Measurements from ENCODE around the gene SIN3A. TPM values are rescaled to one million over a fixed set of nuclear protein-coding genes. Genes with fewer than 3 reads are reported as not detected.

Gene SIN3A
- total RNA-seq, 1 donor from 2014 or later: 16.5 TPM

DNA sequence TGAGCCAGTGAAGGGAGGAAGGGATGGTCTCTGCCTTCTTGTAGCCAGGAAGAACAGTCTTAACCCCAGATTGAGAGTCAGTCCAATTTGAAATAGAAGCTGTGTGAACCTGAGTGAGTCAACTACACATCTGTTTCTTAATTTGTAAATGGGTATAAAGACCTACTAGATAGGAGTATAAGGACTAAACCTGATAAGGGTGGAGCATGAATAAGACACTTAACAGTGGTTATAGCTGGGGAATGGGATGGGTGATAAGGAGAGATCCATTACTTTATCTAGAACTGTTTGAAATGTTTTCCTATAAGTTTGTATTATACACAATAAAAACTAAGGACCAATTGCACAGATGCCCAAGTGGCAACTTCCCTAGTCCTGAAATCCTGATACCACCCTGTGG is 84.5 kb downstream of the SIN3A start:
- TF ChIP-seq, protein P1, sequence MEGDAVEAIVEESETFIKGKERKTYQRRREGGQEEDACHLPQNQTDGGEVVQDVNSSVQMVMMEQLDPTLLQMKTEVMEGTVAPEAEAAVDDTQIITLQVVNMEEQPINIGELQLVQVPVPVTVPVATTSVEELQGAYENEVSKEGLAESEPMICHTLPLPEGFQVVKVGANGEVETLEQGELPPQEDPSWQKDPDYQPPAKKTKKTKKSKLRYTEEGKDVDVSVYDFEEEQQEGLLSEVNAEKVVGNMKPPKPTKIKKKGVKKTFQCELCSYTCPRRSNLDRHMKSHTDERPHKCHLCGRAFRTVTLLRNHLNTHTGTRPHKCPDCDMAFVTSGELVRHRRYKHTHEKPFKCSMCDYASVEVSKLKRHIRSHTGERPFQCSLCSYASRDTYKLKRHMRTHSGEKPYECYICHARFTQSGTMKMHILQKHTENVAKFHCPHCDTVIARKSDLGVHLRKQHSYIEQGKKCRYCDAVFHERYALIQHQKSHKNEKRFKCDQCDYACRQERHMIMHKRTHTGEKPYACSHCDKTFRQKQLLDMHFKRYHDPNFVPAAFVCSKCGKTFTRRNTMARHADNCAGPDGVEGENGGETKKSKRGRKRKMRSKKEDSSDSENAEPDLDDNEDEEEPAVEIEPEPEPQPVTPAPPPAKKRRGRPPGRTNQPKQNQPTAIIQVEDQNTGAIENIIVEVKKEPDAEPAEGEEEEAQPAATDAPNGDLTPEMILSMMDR (IDR thresholded peaks at IDR 0.05; ENCODE audit: insufficient read depth, low read length, poor library complexity, severe bottlenecking): no peak
- H3K36me3 ChIP-seq (ENCODE audit: control insufficient read depth, insufficient read depth, low read length): peaks cover 3% of the 10 kb centered on the region
- H3K27me3 ChIP-seq (ENCODE audit: control insufficient read depth, insufficient read depth, low read length): no peaks in the 10 kb centered on the region
- no peak overlapping the region for H3K4me3 ChIP-seq (ENCODE audit: low read depth, low read length)
- no peak for DNase-seq (ENCODE audit: low read depth)

DNA sequence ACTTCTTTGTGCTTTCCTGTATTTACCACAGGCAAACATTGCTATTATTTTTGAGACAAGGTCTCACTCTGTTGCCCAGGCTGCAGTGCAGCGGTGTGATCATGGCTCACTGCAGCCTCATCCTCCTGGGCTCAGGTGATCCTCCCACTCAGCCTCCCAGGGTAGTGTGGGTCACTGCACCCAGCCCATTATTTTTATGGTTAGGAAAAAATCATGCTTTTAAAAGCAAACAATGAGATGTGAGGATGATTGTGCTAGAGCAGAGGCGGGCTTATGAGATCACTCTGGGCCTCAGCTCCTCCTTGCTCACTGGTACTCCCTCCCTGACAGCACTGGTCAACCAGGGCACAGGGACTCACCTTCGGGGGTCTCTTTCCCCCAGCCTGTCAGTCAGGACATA is 85.3 kb downstream of the SIN3A start:
- Histone ChIP-seq H3K36me3 (ENCODE audit: control insufficient read depth, insufficient read depth, low read length) (peaks cover 1% of the 10 kb centered on the region), H3K27me3 (ENCODE audit: control insufficient read depth, insufficient read depth, low read length) (no peaks in the 10 kb centered on the region), H3K4me3 (ENCODE audit: low read depth, low read length) (no peak overlapping the region)
- TF ChIP-seq, protein P1 (IDR thresholded peaks at IDR 0.05; ENCODE audit: insufficient read depth, low read length, poor library complexity, severe bottlenecking): no peak
- DNase-seq (ENCODE audit: low read depth): no peak

DNA sequence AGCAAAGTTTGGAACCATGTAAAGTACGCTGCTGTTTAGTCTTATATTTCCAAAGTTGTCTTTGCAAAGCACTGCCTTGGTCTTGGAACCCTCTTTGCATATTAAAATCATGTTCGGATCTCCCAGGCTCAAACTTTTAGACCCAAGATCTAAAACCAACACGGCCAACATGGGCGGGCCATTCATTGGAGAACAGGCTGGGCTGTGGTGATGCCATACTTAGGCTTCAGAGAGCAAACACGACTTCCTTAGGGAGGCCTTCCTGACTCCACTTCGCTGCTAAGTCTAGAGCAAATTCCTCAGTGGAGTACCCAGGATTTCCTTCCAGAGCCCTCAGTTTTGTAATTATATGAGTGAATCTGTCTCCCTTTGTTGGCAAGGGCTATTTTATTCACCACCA is 86.6 kb downstream of the SIN3A start:
- TF ChIP-seq, protein P1 (IDR thresholded peaks at IDR 0.05; ENCODE audit: insufficient read depth, low read length, poor library complexity, severe bottlenecking): no peak
- DNase-seq (ENCODE audit: low read depth): no peak
- Histone ChIP-seq H3K27me3 (ENCODE audit: control insufficient read depth, insufficient read depth, low read length) (no peaks in the 10 kb centered on the region), H3K36me3 (ENCODE audit: control insufficient read depth, insufficient read depth, low read length) (peaks cover 1% of the 10 kb centered on the region), H3K4me3 (ENCODE audit: low read depth, low read length) (no peak overlapping the region)

DNA sequence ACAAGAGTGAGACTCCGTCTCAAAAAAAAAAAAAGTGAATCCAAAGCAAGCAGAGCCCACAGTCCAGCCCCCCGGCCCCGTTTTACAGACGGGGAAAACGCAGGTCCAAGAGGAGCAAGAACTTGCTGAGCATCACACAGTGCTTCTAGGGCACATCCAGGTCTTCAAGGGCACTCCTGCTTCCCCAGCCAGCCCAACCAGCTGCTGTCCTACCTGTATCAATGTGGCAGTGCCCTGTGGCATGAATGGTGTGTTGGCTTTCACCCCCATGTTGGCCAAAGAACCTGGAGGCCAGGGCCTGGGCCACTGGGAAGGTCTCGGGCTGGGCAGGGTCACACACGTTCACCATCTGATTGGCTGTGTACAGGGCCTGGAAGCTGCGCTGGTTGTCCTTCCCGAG is 87.7 kb downstream of the SIN3A start:
- no peak overlapping the region for H3K4me3 ChIP-seq (ENCODE audit: low read depth, low read length)
- no peaks in the 10 kb centered on the region for H3K27me3 ChIP-seq (ENCODE audit: control insufficient read depth, insufficient read depth, low read length)
- H3K36me3 ChIP-seq (ENCODE audit: control insufficient read depth, insufficient read depth, low read length): peaks cover 4% of the 10 kb centered on the region
- TF ChIP-seq, protein P1 (IDR thresholded peaks at IDR 0.05; ENCODE audit: insufficient read depth, low read length, poor library complexity, severe bottlenecking): no peak
- no peak for DNase-seq (ENCODE audit: low read depth)

DNA sequence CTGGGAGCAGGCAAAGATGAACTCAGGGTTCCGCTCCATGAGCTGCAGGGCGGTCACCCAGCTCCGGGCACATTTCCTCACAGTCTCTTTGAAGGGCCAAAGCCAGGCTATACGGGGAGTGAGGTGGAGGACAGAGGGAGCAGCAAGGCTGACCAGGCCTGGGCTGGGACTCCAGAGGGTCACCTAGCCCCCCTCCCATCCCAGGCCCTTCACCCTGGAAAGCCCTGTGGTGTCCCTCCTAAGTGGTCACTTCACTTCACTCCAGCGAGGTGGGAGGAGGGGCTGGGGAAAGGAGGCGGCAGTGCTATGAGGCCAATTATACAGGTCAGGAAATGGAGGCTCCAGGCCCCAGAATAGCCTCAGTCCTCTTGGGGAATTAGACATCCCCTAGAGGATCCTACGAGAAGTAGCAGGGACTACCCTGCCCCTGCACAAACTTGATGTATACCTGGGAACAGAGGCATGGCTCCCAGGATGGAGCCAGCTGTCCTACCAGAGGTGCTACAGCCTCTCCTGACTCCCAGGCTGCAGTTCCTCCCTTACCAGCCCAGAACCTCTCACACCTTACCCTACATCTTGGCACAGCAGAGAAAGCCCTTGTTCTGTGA is 88.7 kb downstream of the SIN3A start:
- TF ChIP-seq, protein P1 (IDR thresholded peaks at IDR 0.05; ENCODE audit: insufficient read depth, low read length, poor library complexity, severe bottlenecking): no peak
- Histone ChIP-seq H3K27me3 (ENCODE audit: control insufficient read depth, insufficient read depth, low read length) (no peaks in the 10 kb centered on the region), H3K36me3 (ENCODE audit: control insufficient read depth, insufficient read depth, low read length) (peaks cover 6% of the 10 kb centered on the region), H3K4me3 (ENCODE audit: low read depth, low read length) (no peak overlapping the region)
- DNase-seq (ENCODE audit: low read depth): no peak

DNA sequence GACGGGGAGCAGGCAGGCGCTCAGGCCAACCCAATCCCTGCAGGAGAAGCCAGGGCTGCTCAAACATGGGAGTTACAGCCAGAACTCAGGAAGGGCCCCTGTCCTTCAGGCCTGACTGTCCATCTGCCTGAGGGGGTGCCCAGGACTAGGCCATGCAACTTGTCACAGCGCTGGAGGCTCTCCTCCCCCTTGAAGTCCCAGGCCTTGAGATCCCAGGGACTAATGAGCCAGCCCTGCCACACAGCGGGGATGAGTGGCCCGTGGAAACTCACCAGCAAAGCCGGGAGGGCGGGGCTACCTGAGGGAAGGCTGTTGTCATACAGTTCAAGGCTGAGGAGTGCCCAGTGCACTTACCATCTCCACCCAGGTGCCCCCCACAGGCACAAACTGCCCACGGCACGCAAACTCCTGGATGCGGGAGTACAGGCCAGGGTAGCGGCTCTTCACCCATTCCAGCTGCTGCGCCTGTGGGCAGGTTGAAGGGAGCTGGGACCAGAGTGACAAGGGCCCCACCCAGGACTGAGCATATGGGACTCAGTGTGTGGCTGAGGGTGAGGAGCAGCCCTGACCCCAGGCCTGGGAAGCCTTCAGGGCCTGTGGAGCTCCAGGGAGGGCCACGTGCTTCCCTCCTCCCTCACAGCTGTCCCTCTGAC is 89.4 kb downstream of the SIN3A start:
- TF ChIP-seq, protein P1 (IDR thresholded peaks at IDR 0.05; ENCODE audit: insufficient read depth, low read length, poor library complexity, severe bottlenecking): no peak
- Histone ChIP-seq H3K4me3 (ENCODE audit: low read depth, low read length) (no peak overlapping the region), H3K27me3 (ENCODE audit: control insufficient read depth, insufficient read depth, low read length) (no peaks in the 10 kb centered on the region), H3K36me3 (ENCODE audit: control insufficient read depth, insufficient read depth, low read length) (peaks cover 6% of the 10 kb centered on the region)
- DNase-seq (ENCODE audit: low read depth): no peak

Measured in kidney epithelial cell (primary cell).